Muscle of leg (tissue), 11 donors: Measurements from ENCODE around the gene RGS16. TPM values are rescaled to one million over a fixed set of nuclear protein-coding genes. Genes with fewer than 3 reads are reported as not detected.
A peak's percentile ranks its signal among the peaks of the same experiment; 100 is the strongest.

Source experiments
- DNase-seq: peaks from one replicate; pipeline ENCODE4 v3.0.0; 2013
- H3K27ac ChIP-seq: one replicate; pipeline ENCODE4 v1.5.1; 2013; ENCODE audit warnings: mild to moderate bottlenecking, low read length, control low read depth
- H3K27me3 ChIP-seq: one replicate; pipeline ENCODE4 v1.6.1; 2013; ENCODE audit warnings: low read length; ENCODE audit not compliant: control insufficient read depth, insufficient read depth
- H3K36me3 ChIP-seq: one replicate; pipeline ENCODE4 v1.6.1; 2013; ENCODE audit warnings: low read length; ENCODE audit not compliant: control insufficient read depth, insufficient read depth
- H3K4me1 ChIP-seq: one replicate; pipeline ENCODE4 v1.6.1; 2013; ENCODE audit warnings: low read length; ENCODE audit not compliant: control insufficient read depth, insufficient read depth
- H3K4me3 ChIP-seq: one replicate; pipeline ENCODE4 v1.5.1; 2013; ENCODE audit warnings: low read length, control low read depth
- H3K9me3 ChIP-seq: replicated peaks from 2 replicates; pipeline ENCODE4 v1.6.1; 2013; ENCODE audit warnings: low read depth, low read length; ENCODE audit not compliant: control insufficient read depth
- WGBS: methylation state at CpG from one replicate; pipeline ENCODE4 v1.1.5; 2013; ENCODE audit warnings: missing lambda C conversion rate; ENCODE audit not compliant: insufficient coverage; 5-methylcytosine and 5-hydroxymethylcytosine counted together
- polyA plus RNA-seq, 8 donors: library from polyadenylated mRNA; unstranded; fragments of 120-200 nt; gene quantifications; one replicate each; pipeline versions ENCODE4 v1.2.1 to v1.2.3, GENCODE V29; 2013; ENCODE audit warnings: inconsistent platforms in 1 of 8, low replicate concordance in 1 of 8; ENCODE audit not compliant: insufficient read length in 8 of 8, insufficient read depth in 1 of 8
- total RNA-seq: library from RNA; stranded (reverse); fragments of 120-200 nt; gene quantifications from one replicate; pipeline ENCODE4 v1.2.4, GENCODE V29; 2013

The RGS16 gene
- total and polyA plus RNA-seq, 9 donors: 5.4 to 17.4 (median 9.2) TPM

- no peak overlapping the region for H3K4me3 ChIP-seq
- no peaks in the 10 kb centered on the region for H3K36me3 ChIP-seq
- H3K4me1 ChIP-seq: peaks cover 60% of the 10 kb centered on the region
- 43% methylated on average over 3 of the region's 8 CpGs for WGBS
- H3K27ac ChIP-seq: peak overlapping the region; percentile 45
- H3K9me3 ChIP-seq: no peaks in the 10 kb centered on the region
- no peak for DNase-seq
- no peaks in the 10 kb centered on the region for H3K27me3 ChIP-seq
These were observed 7.6 kb upstream of the RGS16 start for GRCh38 chr1:182611787-182612186.

GRCh38 chr1:182611326-182611725 is 7.1 kb upstream of the RGS16 start:
- whole genome bisulfite sequencing: no CpG with 5 or more reads among the region's 1 CpG
- Histone ChIP-seq H3K27me3 (no peaks in the 10 kb centered on the region), H3K4me3 (no peak overlapping the region), H3K4me1 (peaks cover 60% of the 10 kb centered on the region), H3K27ac (peak overlapping the region; percentile 6), H3K9me3 (no peaks in the 10 kb centered on the region), H3K36me3 (no peaks in the 10 kb centered on the region)
- no peak for DNase-seq

- peak; percentile 76 for DNase-seq
- 40% methylated on average over 1 of the region's 6 CpGs for WGBS
- H3K27me3 ChIP-seq: no peaks in the 10 kb centered on the region
- no peaks in the 10 kb centered on the region for H3K36me3 ChIP-seq
- H3K4me1 ChIP-seq: peaks cover 54% of the 10 kb centered on the region
- no peaks in the 10 kb centered on the region for H3K9me3 ChIP-seq
- no peak overlapping the region for H3K27ac ChIP-seq
- H3K4me3 ChIP-seq: no peak overlapping the region
These were observed 6.5 kb upstream of the RGS16 start for GRCh38 chr1:182610606-182611194.

- Histone ChIP-seq H3K4me3 (no peak overlapping the region), H3K4me1 (peaks cover 49% of the 10 kb centered on the region), H3K27me3 (no peaks in the 10 kb centered on the region), H3K9me3 (no peaks in the 10 kb centered on the region), H3K36me3 (no peaks in the 10 kb centered on the region), H3K27ac (peak overlapping the region; percentile 79)
- WGBS: 79% methylated on average over 7 of the region's 9 CpGs
- DNase-seq: peak; percentile 84
These were observed 4.8 kb upstream of the RGS16 start for GRCh38 chr1:182608845-182609610.

GRCh38 chr1:182608236-182608635 is 4.0 kb upstream of the RGS16 start:
- no peak for DNase-seq
- Histone ChIP-seq H3K4me3 (no peak overlapping the region), H3K36me3 (no peaks in the 10 kb centered on the region), H3K27ac (no peak overlapping the region), H3K27me3 (no peaks in the 10 kb centered on the region), H3K4me1 (peaks cover 53% of the 10 kb centered on the region), H3K9me3 (no peaks in the 10 kb centered on the region)
- WGBS: 100% methylated on average over 1 of the region's 2 CpGs

- Histone ChIP-seq H3K27ac (no peak overlapping the region), H3K4me3 (no peak overlapping the region), H3K27me3 (no peaks in the 10 kb centered on the region), H3K9me3 (no peaks in the 10 kb centered on the region), H3K4me1 (peaks cover 53% of the 10 kb centered on the region), H3K36me3 (no peaks in the 10 kb centered on the region)
- no peak for DNase-seq
- WGBS: 50% methylated on average over 1 of the region's 1 CpG
These were observed 3.4 kb upstream of the RGS16 start for GRCh38 chr1:182607566-182607965.

GRCh38 chr1:182603646-182604174 is 479 bp downstream of the RGS16 start:
- Histone ChIP-seq H3K36me3 (peaks cover 29% of the 10 kb centered on the region), H3K27me3 (no peaks in the 10 kb centered on the region), H3K4me1 (peaks cover 40% of the 10 kb centered on the region), H3K4me3 (peak overlapping the region; percentile 73), H3K27ac (peak overlapping the region; percentile 29), H3K9me3 (no peaks in the 10 kb centered on the region)
- no peak for DNase-seq
- 3% methylated on average over 8 of the region's 12 CpGs for WGBS

DNA sequence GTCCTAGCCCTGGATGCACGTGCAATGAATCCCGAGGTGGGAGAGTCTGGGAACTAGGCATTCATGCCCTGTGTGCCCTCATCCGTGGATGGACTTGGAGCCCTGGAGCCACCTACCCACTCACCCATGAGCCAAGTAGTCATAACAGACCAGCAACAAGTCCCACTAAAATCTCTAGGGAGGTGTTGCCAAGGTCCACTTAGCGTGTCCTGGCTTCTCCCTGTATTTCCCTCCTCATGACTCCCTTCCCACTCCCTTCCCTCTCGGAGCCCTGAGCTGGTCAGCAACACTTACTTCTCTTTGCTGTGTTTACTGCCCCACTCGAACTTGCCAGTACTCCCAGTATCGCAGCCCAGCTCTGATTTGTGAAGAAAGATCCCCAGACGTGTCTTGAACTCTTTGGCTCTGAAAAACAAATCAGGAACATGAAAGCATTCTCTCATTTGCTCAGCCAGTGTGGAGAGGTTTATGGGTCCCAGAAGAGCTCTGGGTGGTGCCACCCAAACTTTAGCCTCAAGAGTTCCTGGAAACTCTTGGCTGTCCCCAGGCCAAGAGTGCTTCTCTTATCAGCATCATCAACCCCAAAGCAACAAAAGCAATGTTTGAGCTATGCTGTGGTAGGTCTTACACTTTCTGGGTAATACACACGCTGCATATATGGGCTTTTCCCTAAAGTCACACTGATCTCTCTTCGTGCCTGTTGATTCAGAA is 1.1 kb downstream of the RGS16 start:
- peak overlapping the region; percentile 29 for H3K27ac ChIP-seq
- 43% methylated on average over 7 of the region's 10 CpGs for WGBS
- H3K4me3 ChIP-seq: peak overlapping the region; percentile 73
- no peaks in the 10 kb centered on the region for H3K27me3 ChIP-seq
- no peak for DNase-seq
- peaks cover 40% of the 10 kb centered on the region for H3K4me1 ChIP-seq
- H3K9me3 ChIP-seq: no peaks in the 10 kb centered on the region
- peaks cover 33% of the 10 kb centered on the region for H3K36me3 ChIP-seq

- Histone ChIP-seq H3K4me1 (peaks cover 40% of the 10 kb centered on the region), H3K27ac (peak overlapping the region; percentile 56), H3K36me3 (peaks cover 33% of the 10 kb centered on the region), H3K9me3 (no peaks in the 10 kb centered on the region), H3K27me3 (no peaks in the 10 kb centered on the region), H3K4me3 (peak overlapping the region; percentile 73)
- no CpG with 5 or more reads among the region's 4 CpGs for WGBS
- DNase-seq: no peak
These were observed 2.3 kb downstream of the RGS16 start for GRCh38 chr1:182601913-182602312.

GRCh38 chr1:182601416-182601786 is 2.8 kb downstream of the RGS16 start:
- DNase-seq: peak; percentile 91
- H3K4me1 ChIP-seq: peaks cover 36% of the 10 kb centered on the region
- no peaks in the 10 kb centered on the region for H3K27me3 ChIP-seq
- WGBS: 0% methylated on average over 2 of the region's 6 CpGs
- H3K4me3 ChIP-seq: peak overlapping the region; percentile 73
- no peaks in the 10 kb centered on the region for H3K9me3 ChIP-seq
- H3K36me3 ChIP-seq: peaks cover 33% of the 10 kb centered on the region
- H3K27ac ChIP-seq: peak overlapping the region; percentile 56
